IMR-90 (cell line): Measurements from ENCODE around the gene SPATA16. TPM values are rescaled to one million over a fixed set of nuclear protein-coding genes. Genes with fewer than 3 reads are reported as not detected.

ENCODE experiments used
- ATAC-seq: fragments of 200-7000 bp; cut with Tn5 transposase; 2 replicates; pipeline ENCODE4 v1.9.1; 2020; ENCODE audit warnings: low read depth, mild to moderate bottlenecking, moderate library complexity
- BruUV-seq: library from RNA; stranded (reverse); fragments of 400-500 nt; replicated peaks from 2 replicates; lab custom pipeline; 2021; lab: Mats Ljungman, UMichigan
- CTCF ChIA-PET: fragments of 300-600 bp; formaldehyde crosslinking; extraction: SDS; loops from one replicate; lab custom pipeline; 2021; ENCODE audit warnings: antibody characterized with exemption; lab: Yijun Ruan, JAX
- POLR2A ChIA-PET: fragments of 300-600 bp; sonication (Branson Sonifier 250); formaldehyde crosslinking; loops from one replicate; lab custom pipeline; 2022; ENCODE audit warnings: antibody characterized with exemption; ENCODE audit not compliant: unreplicated experiment; lab: Charles Lee
- DNase-seq: peaks from one replicate; pipeline ENCODE4 v3.0.0; 2013
- H2AFZ ChIP-seq: replicated peaks from 2 replicates; pipeline ENCODE3; 2013; ENCODE audit warnings: low read length, mild to moderate bottlenecking; ENCODE audit not compliant: poor library complexity
- H2AK5ac ChIP-seq: 2 replicates; pipeline ENCODE4 v1.6.1; 2013; ENCODE audit warnings: low read depth, low read length, inconsistent platforms
- H2AK9ac ChIP-seq: replicated peaks from 2 replicates; pipeline ENCODE3; 2013; ENCODE audit warnings: mild to moderate bottlenecking, low read depth, low read length, moderate library complexity; ENCODE audit not compliant: poor library complexity
- H2BK120ac ChIP-seq: 2 replicates; pipeline ENCODE4 v1.6.1; 2013; ENCODE audit warnings: low read depth, low read length, inconsistent platforms
- H2BK15ac ChIP-seq: 3 replicates; pipeline ENCODE4 v1.6.1; 2013; ENCODE audit warnings: low read depth, low read length, inconsistent platforms
- H2BK20ac ChIP-seq: 2 replicates; pipeline ENCODE4 v1.6.1; 2013; ENCODE audit warnings: low read depth, mild to moderate bottlenecking, inconsistent platforms, low read length, moderate library complexity
- H2BK5ac ChIP-seq: 2 replicates; pipeline ENCODE4 v1.6.1; 2013; ENCODE audit warnings: mild to moderate bottlenecking, low read depth, low read length, inconsistent platforms; ENCODE audit not compliant: poor library complexity, severe bottlenecking
- H3K14ac ChIP-seq: replicated peaks from 2 replicates; pipeline ENCODE4 v1.6.1; 2013; ENCODE audit warnings: low read depth, low read length, inconsistent platforms
- H3K18ac ChIP-seq: 2 replicates; pipeline ENCODE4 v1.6.1; 2013; ENCODE audit warnings: low read depth, low read length, control low read depth
- H3K23ac ChIP-seq: 2 replicates; pipeline ENCODE4 v1.6.1; 2013; ENCODE audit warnings: low read depth, low read length, inconsistent platforms
- H3K27ac ChIP-seq: 2 replicates; pipeline ENCODE4 v1.5.1; 2013; ENCODE audit warnings: mild to moderate bottlenecking, control low read depth, low read length; ENCODE audit not compliant: insufficient read depth
- H3K27me3 ChIP-seq: 2 replicates; pipeline ENCODE4 v1.6.1; 2013; ENCODE audit warnings: low read length; ENCODE audit not compliant: control insufficient read depth, insufficient read depth
- H3K36me3 ChIP-seq: 2 replicates; pipeline ENCODE4 v1.6.1; 2013; ENCODE audit warnings: low read length, mixed read lengths; ENCODE audit not compliant: control insufficient read depth, insufficient read depth
- H3K4ac ChIP-seq: 2 replicates; pipeline ENCODE4 v1.6.1; 2013; ENCODE audit warnings: low read depth, low read length, inconsistent platforms
- H3K4me1 ChIP-seq: 2 replicates; pipeline ENCODE4 v1.6.1; 2013; ENCODE audit warnings: low read length, mixed read lengths; ENCODE audit not compliant: control insufficient read depth, insufficient read depth
- H3K4me2 ChIP-seq: 2 replicates; pipeline ENCODE4 v1.6.1; 2013; ENCODE audit warnings: low read depth, mild to moderate bottlenecking, control low read depth, low read length, moderate library complexity
- H3K4me3 ChIP-seq: 2 replicates; pipeline ENCODE4 v1.5.1; 2013; ENCODE audit warnings: low read depth, mild to moderate bottlenecking, control low read depth, low read length, moderate library complexity; ENCODE audit not compliant: insufficient read depth
- H3K56ac ChIP-seq: 2 replicates; pipeline ENCODE4 v1.6.1; 2013; ENCODE audit warnings: low read length, inconsistent platforms; ENCODE audit not compliant: insufficient read depth; ENCODE audit errors: extremely low read depth
- H3K79me1 ChIP-seq, 2 experiments: 2 replicates each; pipeline ENCODE4 v1.6.1; 2013; ENCODE audit warnings: low read length in 2 of 2, inconsistent platforms in 1 of 2, low read depth in 1 of 2
- H3K9ac ChIP-seq: 2 replicates; pipeline ENCODE4 v1.6.1; 2013; ENCODE audit warnings: low read depth, low read length, control low read depth
- H3K9me1 ChIP-seq: 2 replicates; pipeline ENCODE4 v1.6.1; 2013; ENCODE audit warnings: low read length, inconsistent platforms; ENCODE audit not compliant: insufficient read depth
- H3K9me3 ChIP-seq: 2 replicates; pipeline ENCODE4 v1.6.1; 2013; ENCODE audit warnings: low read length; ENCODE audit not compliant: control insufficient read depth, insufficient read depth
- H4K20me1 ChIP-seq: 2 replicates; pipeline ENCODE4 v1.6.1; 2013; ENCODE audit warnings: low read length, inconsistent platforms; ENCODE audit not compliant: insufficient read depth
- H4K5ac ChIP-seq: 2 replicates; pipeline ENCODE4 v1.6.1; 2013; ENCODE audit warnings: mild to moderate bottlenecking, low read depth, low read length, control low read depth
- H4K8ac ChIP-seq, 2 experiments: 2 replicates each; pipeline ENCODE4 v1.6.1; 2013; ENCODE audit warnings: low read depth in 2 of 2, low read length in 2 of 2, control low read depth in 1 of 2, inconsistent platforms in 1 of 2
- H4K91ac ChIP-seq: 2 replicates; pipeline ENCODE4 v1.6.1; 2013; ENCODE audit warnings: low read depth, low read length, inconsistent platforms; ENCODE audit not compliant: insufficient read depth
- CTCF ChIP-seq: conservative IDR thresholded peaks from 2 replicates; pipeline ENCODE4 v1.5.1; 2012; ENCODE audit warnings: mild to moderate bottlenecking, low read depth, low read length, improper control_type of control experiment
- ELK1 ChIP-seq: fragments of 150-350 bp; IDR thresholded peaks from 2 replicates; pipeline ENCODE4 v1.6.1; 2016; ENCODE audit warnings: low read depth, mild to moderate bottlenecking, low read length, moderate library complexity, borderline replicate concordance
- MAFK ChIP-seq: IDR thresholded peaks from 2 replicates; pipeline ENCODE4 v1.6.1; 2012; ENCODE audit warnings: low read depth, low read length, improper control_type of control experiment
- POLR2A ChIP-seq: IDR thresholded peaks from 2 replicates; pipeline ENCODE4 v1.6.1; 2012; ENCODE audit warnings: mild to moderate bottlenecking, low read depth, low read length
- SMC3 ChIP-seq: fragments of 150-350 bp; IDR thresholded peaks from 2 replicates; pipeline ENCODE4 v1.6.1; 2016; ENCODE audit warnings: low read depth, mild to moderate bottlenecking, antibody characterized with exemption, low read length, moderate library complexity
- WGBS, 2 experiments: methylation state at CpG; one replicate each; pipeline versions ENCODE4 v1.1.5 to v1.1.7; 2013; ENCODE audit warnings: missing lambda C conversion rate in 2 of 2; ENCODE audit not compliant: insufficient read length in 1 of 2; ENCODE audit errors: extremely low coverage in 2 of 2; 5-methylcytosine and 5-hydroxymethylcytosine counted together
- dilution Hi-C: fragments of 300-500 bp; cut with HindIII; formaldehyde crosslinking; loops from one replicate; pipeline ENCODE4 v1.14.3; 2018; ENCODE audit warnings: low sequenced_read_pairs; ENCODE audit not compliant: unreplicated experiment
- in situ Hi-C: fragments of 300-500 bp; cut with MboI; formaldehyde crosslinking; loops from 3 replicates; pipeline ENCODE4 v1.14.3; 2019; ENCODE audit warnings: low sequenced_read_pairs, inconsistent platforms, mixed read lengths
- intact Hi-C: fragments of 100-400 bp; cut with micrococcal nuclease; formaldehyde crosslinking; loops from 2 replicates; pipeline ENCODE4 v1.10.0; 2022
- polyA plus RNA-seq, 3 experiments: library from polyadenylated mRNA; depleted of rRNA; stranded (reverse); fragments of >200 nt; gene quantifications; 2 replicates each; pipeline ENCODE4 v1.2.3, GENCODE V29; 2012; ENCODE audit warnings: low replicate concordance in 1 of 3
- total RNA-seq: library from RNA; depleted of rRNA; stranded (reverse); fragments of >200 nt; gene quantifications from 2 replicates; pipeline ENCODE4 v1.2.3, GENCODE V29; 2012

SPATA16 gene
- total and polyA plus RNA-seq, 2 of the 4 experiments (the other 2 are of a cell fraction), result not detected

- H3K14ac ChIP-seq, result no peak overlapping the region
- H2BK20ac ChIP-seq, result no peak overlapping the region
- no peak overlapping the region for H4K91ac ChIP-seq
- no peak overlapping the region for H4K8ac ChIP-seq
- H2BK15ac ChIP-seq, result no peak overlapping the region
- no peak overlapping the region for H2AFZ ChIP-seq
- no peak overlapping the region for H2BK120ac ChIP-seq
- no peak overlapping the region for H3K27ac ChIP-seq
- no peak overlapping the region for H4K5ac ChIP-seq
- no CpG with 5 or more reads among the region's 2 CpGs for WGBS, 2 experiments
- CTCF ChIA-PET, result no interaction called here
- no peaks in the 10 kb centered on the region for H3K36me3 ChIP-seq
- H3K4ac ChIP-seq, result no peak overlapping the region
- no peak overlapping the region for H2AK5ac ChIP-seq
- no peak overlapping the region for H3K56ac ChIP-seq
- no TSS peak for BruUV-seq
- no peak overlapping the region for H2BK5ac ChIP-seq
- dilution Hi-C loops, result no loop called here
- POLR2A ChIA-PET, result no interaction called here
- H3K9me1 ChIP-seq, result no peaks in the 10 kb centered on the region
- no peaks in the 10 kb centered on the region for H3K4me1 ChIP-seq
- 0 out of 2 replicates have a peak overlapping the region, but pooled peaks have one; percentile 35 for H3K4me2 ChIP-seq
- no peaks in the 10 kb centered on the region for H3K79me1 ChIP-seq
- no peak overlapping the region for H3K4me3 ChIP-seq
- in situ Hi-C loops, result no loop called here
- no peak overlapping the region for H3K9ac ChIP-seq
- intact Hi-C loops, result no loop called here
- TF ChIP-seq MAFK, result no peak
- TF ChIP-seq SMC3, result no peak
- TF ChIP-seq POLR2A, result no peak
- no peak for TF ChIP-seq ELK1
- TF ChIP-seq CTCF, result no peak
- no peaks in the 10 kb centered on the region for H3K27me3 ChIP-seq
- no peak for ATAC-seq
- H3K18ac ChIP-seq, result no peak overlapping the region
- H4K20me1 ChIP-seq, result no peaks in the 10 kb centered on the region
- DNase-seq, result no peak
- no peak overlapping the region for H3K23ac ChIP-seq
- no peak overlapping the region for H2AK9ac ChIP-seq
- no peaks in the 10 kb centered on the region for H3K9me3 ChIP-seq
Observed at GRCh38 chr3:173055228-173055933, 85.7 kb downstream of the SPATA16 start.
